Natural killer cell treated with Interleukin-12 subunit alpha and Interleukin-12 subunit beta and Interleukin-15 and Interleukin-18, amount 100 ng/mL, for 72 hours (primary cell): ENCODE measurements around the gene SNU13. TPM values are rescaled to one million over a fixed set of nuclear protein-coding genes. Genes with fewer than 3 reads are reported as not detected.

Experiments
- total RNA-seq, 2 donors: library from RNA; stranded (reverse); gene quantifications; one replicate each; pipeline ENCODE4 v1.2.3, GENCODE V29; 2022

Gene SNU13
- total RNA-seq, 2 donors from 2014 or later, result 167 to 249 TPM

Other genes starting within 250 kb of the SNU13 start
- 10 to 100 TPM; 31.7 to 45.4 TPM for gene TOB2, start 242.1 kb downstream of the SNU13 start, total RNA-seq
- 10 to 100 TPM; 58.7 to 83.8 TPM for gene PHF5A, start 220.2 kb downstream of the SNU13 start, total RNA-seq
- gene ACO2, start 219.8 kb downstream of the SNU13 start, total RNA-seq, result 100 to 1,000 TPM; 109 to 113 TPM
- 10 to 100 TPM; 42.5 to 84.0 TPM for gene POLR3H, start 144.4 kb downstream of the SNU13 start, total RNA-seq
- gene CSDC2, start 127.9 kb downstream of the SNU13 start, total RNA-seq, result not detected
- gene PMM1, start 99.0 kb downstream of the SNU13 start, total RNA-seq, result 10 to 100 TPM; 33.3 to 50.3 TPM
- gene DESI1, start 67.8 kb downstream of the SNU13 start, total RNA-seq, result 100 to 1,000 TPM in 1 of 2 donors, 10 to 100 TPM in 1; 54.2 to 120 TPM
- 100 to 1,000 TPM; 276 to 305 TPM for gene XRCC6, start 67.6 kb downstream of the SNU13 start, total RNA-seq
- gene MEI1, start 10.6 kb upstream of the SNU13 start, total RNA-seq, result 10 to 100 TPM; 20.2 to 82.7 TPM
- gene CCDC134, start 111.8 kb upstream of the SNU13 start, total RNA-seq, result 10 to 100 TPM; 25.1 to 26.3 TPM
- gene SREBF2, start 144.2 kb upstream of the SNU13 start, total RNA-seq, result 100 to 1,000 TPM; 205 to 211 TPM
- gene SHISA8, start 226.2 kb upstream of the SNU13 start, total RNA-seq, result not detected
- gene TNFRSF13C, start 237.9 kb upstream of the SNU13 start, total RNA-seq, result 1 to 10 TPM in 1 of 2 donors, under 1 TPM in 1; 0.40 to 3.2 TPM